ENCODE results near the gene AKT2. TPM values are rescaled to one million over a fixed set of nuclear protein-coding genes. Genes with fewer than 3 reads are reported as not detected.

AKT2 gene
- total RNA-seq, 1 experiment from 2014 or later = 182 TPM

DNA sequence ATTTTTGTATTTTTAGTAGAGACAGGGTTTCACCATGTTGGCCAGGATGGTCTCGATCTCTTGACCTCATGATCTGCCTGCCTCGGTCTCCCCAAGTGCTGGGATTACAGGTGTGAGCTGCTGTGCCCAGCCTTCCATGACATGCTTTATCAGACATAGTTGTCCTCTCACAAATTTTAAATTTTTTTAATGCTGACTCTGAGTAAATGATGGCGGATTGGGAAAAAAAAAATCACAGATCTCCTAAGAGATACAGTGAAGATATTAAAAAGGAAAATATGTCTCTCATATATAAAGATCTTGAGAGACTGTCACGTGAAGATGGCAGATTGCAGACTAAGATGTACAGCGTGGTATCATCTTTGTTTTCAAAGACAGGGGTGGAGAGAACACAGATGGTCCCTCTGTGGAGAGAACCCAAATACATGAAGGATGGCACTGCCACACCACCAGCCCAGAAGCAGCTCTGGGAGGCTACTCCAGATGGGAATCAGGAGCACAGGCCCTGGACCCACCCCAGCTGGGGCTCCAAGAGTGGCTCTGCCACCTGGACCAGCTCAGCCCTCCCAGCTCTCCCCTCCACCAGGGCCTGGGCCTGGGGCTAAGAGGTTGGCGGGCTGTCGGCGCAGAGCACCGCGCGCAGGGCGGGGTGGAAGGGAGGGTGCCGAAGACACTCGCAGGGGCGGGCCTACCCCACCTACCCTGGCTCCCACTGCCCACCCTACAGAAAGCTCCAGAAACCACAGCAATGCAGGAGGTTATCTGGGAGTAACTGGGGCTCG is 38.7 kb downstream of the AKT2 start:
- Mint-ChIP-seq H3K4me3 (ENCODE audit: low read depth, unreplicated experiment) (no peak overlapping the region), H3K27ac (ENCODE audit: unreplicated experiment) (no peak overlapping the region), H3K27me3 (ENCODE audit: unreplicated experiment) (no peaks in the 10 kb centered on the region), H3K36me3 (ENCODE audit: insufficient read depth, unreplicated experiment) (peaks cover 28% of the 10 kb centered on the region), H3K4me1 (ENCODE audit: low read depth, unreplicated experiment) (no peaks in the 10 kb centered on the region), H3K9me3 (ENCODE audit: low read depth, unreplicated experiment) (no peaks in the 10 kb centered on the region)
- intact Hi-C loops (cut with micrococcal nuclease; ENCODE audit: unreplicated experiment) = no loop called here
- TF ChIP-seq, protein P1, sequence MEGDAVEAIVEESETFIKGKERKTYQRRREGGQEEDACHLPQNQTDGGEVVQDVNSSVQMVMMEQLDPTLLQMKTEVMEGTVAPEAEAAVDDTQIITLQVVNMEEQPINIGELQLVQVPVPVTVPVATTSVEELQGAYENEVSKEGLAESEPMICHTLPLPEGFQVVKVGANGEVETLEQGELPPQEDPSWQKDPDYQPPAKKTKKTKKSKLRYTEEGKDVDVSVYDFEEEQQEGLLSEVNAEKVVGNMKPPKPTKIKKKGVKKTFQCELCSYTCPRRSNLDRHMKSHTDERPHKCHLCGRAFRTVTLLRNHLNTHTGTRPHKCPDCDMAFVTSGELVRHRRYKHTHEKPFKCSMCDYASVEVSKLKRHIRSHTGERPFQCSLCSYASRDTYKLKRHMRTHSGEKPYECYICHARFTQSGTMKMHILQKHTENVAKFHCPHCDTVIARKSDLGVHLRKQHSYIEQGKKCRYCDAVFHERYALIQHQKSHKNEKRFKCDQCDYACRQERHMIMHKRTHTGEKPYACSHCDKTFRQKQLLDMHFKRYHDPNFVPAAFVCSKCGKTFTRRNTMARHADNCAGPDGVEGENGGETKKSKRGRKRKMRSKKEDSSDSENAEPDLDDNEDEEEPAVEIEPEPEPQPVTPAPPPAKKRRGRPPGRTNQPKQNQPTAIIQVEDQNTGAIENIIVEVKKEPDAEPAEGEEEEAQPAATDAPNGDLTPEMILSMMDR (IDR thresholded peaks at IDR 0.05; ENCODE audit: unreplicated experiment) = no peak
- BruUV-seq (replicated peaks) = no TSS peak
- CTCF ChIA-PET = no interaction called here
- DNase-seq = no peak

DNA sequence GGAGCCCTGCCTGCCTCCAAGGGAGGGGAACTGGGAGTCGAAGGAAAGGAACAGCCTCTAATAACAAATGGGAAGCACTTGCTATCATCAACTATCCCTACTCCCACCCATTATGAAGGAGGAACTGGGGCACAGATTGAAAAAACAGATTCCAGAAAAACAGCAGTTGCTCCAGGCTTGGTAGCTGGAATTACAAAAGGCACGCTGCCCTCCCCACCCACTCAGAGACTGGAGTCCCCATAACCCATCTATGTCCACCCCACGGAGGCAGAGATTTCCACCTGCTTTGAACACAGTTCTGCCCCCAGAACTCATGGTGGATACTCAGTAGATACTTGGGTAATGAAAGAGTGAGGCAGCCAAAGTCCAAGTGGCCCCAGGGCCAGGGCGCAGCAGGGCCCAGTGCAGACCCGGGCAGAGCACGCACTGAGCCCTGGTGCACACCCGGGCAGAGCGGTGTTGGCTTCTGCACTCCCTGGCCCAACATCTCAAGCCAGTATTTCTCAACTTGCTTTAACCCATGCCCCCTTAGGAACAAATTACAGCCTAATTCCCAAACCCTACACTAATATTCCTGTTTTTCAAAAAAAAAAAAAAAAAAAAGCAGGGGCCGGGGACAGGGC is 39.5 kb downstream of the AKT2 start:
- no peak overlapping the region for H3K4me3 Mint-ChIP-seq (ENCODE audit: low read depth, unreplicated experiment)
- H3K27me3 Mint-ChIP-seq (ENCODE audit: unreplicated experiment) = no peaks in the 10 kb centered on the region
- peaks cover 36% of the 10 kb centered on the region for H3K36me3 Mint-ChIP-seq (ENCODE audit: insufficient read depth, unreplicated experiment)
- no peaks in the 10 kb centered on the region for H3K9me3 Mint-ChIP-seq (ENCODE audit: low read depth, unreplicated experiment)
- H3K4me1 Mint-ChIP-seq (ENCODE audit: low read depth, unreplicated experiment) = no peaks in the 10 kb centered on the region
- intact Hi-C loops (cut with micrococcal nuclease; ENCODE audit: unreplicated experiment) = no loop called here
- H3K27ac Mint-ChIP-seq (ENCODE audit: unreplicated experiment) = no peak overlapping the region
- CTCF ChIA-PET = no interaction called here
- BruUV-seq (replicated peaks) = no TSS peak
- no peak for DNase-seq
- TF ChIP-seq, protein P1 (IDR thresholded peaks at IDR 0.05; ENCODE audit: unreplicated experiment) = no peak

DNA sequence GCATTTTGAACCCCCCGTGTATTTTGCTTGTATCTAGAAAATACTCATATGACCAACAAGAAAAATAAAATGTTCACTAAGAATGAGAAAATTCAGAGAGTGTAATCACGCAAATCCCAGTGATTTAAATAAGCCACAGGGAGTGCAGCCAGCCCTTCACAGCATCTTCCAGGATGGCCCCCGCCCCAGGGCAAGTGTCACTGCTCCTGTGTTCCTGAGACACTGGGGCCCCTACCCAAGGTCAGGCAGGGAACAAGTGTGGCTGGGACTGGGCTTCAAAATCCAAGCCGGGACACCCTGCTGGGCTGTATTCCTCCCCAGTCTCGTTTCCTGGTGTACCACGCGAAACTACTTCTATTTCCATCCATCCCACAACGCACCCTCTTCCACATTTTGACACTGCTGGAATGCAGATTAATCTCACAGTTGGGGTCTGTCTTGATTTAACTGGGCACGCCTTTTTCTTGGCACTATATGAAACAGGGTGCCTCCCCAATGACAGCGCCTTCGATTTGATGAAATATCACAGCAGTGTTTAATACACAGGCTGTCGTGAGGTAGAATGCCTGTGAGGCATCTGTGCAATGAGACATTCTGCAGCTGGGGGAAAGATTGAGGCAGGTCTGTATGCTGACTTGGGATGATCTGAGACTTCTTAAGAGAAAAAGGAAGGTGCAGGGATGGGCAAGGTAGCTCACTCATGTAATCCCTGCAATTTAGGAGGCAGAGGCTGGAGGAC is 40.4 kb downstream of the AKT2 start:
- H3K27me3 Mint-ChIP-seq (ENCODE audit: unreplicated experiment) = no peaks in the 10 kb centered on the region
- no peaks in the 10 kb centered on the region for H3K9me3 Mint-ChIP-seq (ENCODE audit: low read depth, unreplicated experiment)
- H3K4me3 Mint-ChIP-seq (ENCODE audit: low read depth, unreplicated experiment) = no peak overlapping the region
- no peak for DNase-seq
- no peak overlapping the region for H3K27ac Mint-ChIP-seq (ENCODE audit: unreplicated experiment)
- TF ChIP-seq, protein P1 (IDR thresholded peaks at IDR 0.05; ENCODE audit: unreplicated experiment) = no peak
- no peaks in the 10 kb centered on the region for H3K4me1 Mint-ChIP-seq (ENCODE audit: low read depth, unreplicated experiment)
- intact Hi-C loops (cut with micrococcal nuclease; ENCODE audit: unreplicated experiment) = no loop called here
- CTCF ChIA-PET = no interaction called here
- H3K36me3 Mint-ChIP-seq (ENCODE audit: insufficient read depth, unreplicated experiment) = peaks cover 32% of the 10 kb centered on the region
- no TSS peak for BruUV-seq (replicated peaks)

DNA sequence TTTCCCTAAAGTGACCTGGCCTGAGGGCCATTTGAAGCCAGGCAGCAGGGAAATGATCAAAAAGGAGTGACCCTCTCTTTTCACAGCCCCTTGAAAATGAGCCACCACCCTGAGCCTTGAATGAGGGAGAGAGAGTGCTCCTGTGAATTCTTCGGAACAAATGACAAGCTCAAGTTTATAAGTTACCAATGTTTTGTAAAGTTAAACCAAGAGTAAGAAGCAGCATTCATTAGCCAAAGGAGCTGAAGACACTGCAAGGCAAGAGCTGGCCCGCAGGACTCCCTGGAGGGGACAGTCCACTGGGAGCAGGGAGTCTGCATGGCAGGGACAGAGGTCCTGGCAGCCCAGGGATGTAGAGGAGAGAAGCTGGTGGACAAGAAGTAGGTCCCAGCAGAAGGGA is 42.0 kb downstream of the AKT2 start:
- intact Hi-C loops (cut with micrococcal nuclease; ENCODE audit: unreplicated experiment) = no loop called here
- TF ChIP-seq, protein P1 (IDR thresholded peaks at IDR 0.05; ENCODE audit: unreplicated experiment) = no peak
- BruUV-seq (replicated peaks) = no TSS peak
- H3K9me3 Mint-ChIP-seq (ENCODE audit: low read depth, unreplicated experiment) = no peaks in the 10 kb centered on the region
- no peak overlapping the region for H3K27ac Mint-ChIP-seq (ENCODE audit: unreplicated experiment)
- no peak for DNase-seq
- H3K27me3 Mint-ChIP-seq (ENCODE audit: unreplicated experiment) = no peaks in the 10 kb centered on the region
- H3K4me1 Mint-ChIP-seq (ENCODE audit: low read depth, unreplicated experiment) = no peaks in the 10 kb centered on the region
- no peak overlapping the region for H3K4me3 Mint-ChIP-seq (ENCODE audit: low read depth, unreplicated experiment)
- CTCF ChIA-PET = interaction anchor here (0.7 kb wide), 2 partner anchors 98 to 185 kb away, joined by 4 to 5 read pairs; no protein-coding TSS in a partner anchor
- H3K36me3 Mint-ChIP-seq (ENCODE audit: insufficient read depth, unreplicated experiment) = peaks cover 25% of the 10 kb centered on the region
